MCF 10A (cell line): ENCODE measurements around the gene TWSG1. TPM values are rescaled to one million over a fixed set of nuclear protein-coding genes. Genes with fewer than 3 reads are reported as not detected.

Experiments
- BruUV-seq: library from RNA; stranded (reverse); fragments of 400-500 nt; replicated peaks from 2 replicates; lab custom pipeline; 2021; lab: Mats Ljungman, UMichigan
- CTCF ChIA-PET: fragments of 300-600 bp; sonication (Branson Sonifier 250); formaldehyde crosslinking; extraction: SDS; loops from one replicate; lab custom pipeline; 2021; ENCODE audit warnings: antibody characterized with exemption, inconsistent platforms; lab: Yijun Ruan, JAX
- POLR2A ChIA-PET: fragments of 300-600, 350-650 bp; sonication (Branson Sonifier 250); formaldehyde crosslinking; extraction: SDS; loops from one replicate; lab custom pipeline; 2020; ENCODE audit warnings: antibody characterized with exemption, inconsistent platforms; lab: Yijun Ruan, JAX
- DNase-seq: peaks from one replicate; pipeline ENCODE4 v3.0.0-alpha.2; 2018; ENCODE audit not compliant: unreplicated experiment
- H3K27ac Mint-ChIP-seq: one replicate; pipeline ENCODE4 v1.8.0; 2022; ENCODE audit warnings: mild to moderate bottlenecking, low read depth, mixed read lengths; ENCODE audit not compliant: unreplicated experiment
- H3K27me3 Mint-ChIP-seq: one replicate; pipeline ENCODE4 v1.8.0; 2022; ENCODE audit warnings: mixed read lengths; ENCODE audit not compliant: insufficient read depth, unreplicated experiment
- H3K36me3 Mint-ChIP-seq: one replicate; pipeline ENCODE4 v1.8.0; 2022; ENCODE audit warnings: mild to moderate bottlenecking, moderate library complexity, mixed read lengths; ENCODE audit not compliant: insufficient read depth, unreplicated experiment
- H3K4me1 Mint-ChIP-seq: one replicate; pipeline ENCODE4 v1.8.0; 2022; ENCODE audit warnings: mixed read lengths; ENCODE audit not compliant: insufficient read depth, unreplicated experiment
- H3K4me3 Mint-ChIP-seq: one replicate; pipeline ENCODE4 v1.8.0; 2022; ENCODE audit warnings: mild to moderate bottlenecking, moderate library complexity, mixed read lengths; ENCODE audit not compliant: unreplicated experiment
- H3K9me3 Mint-ChIP-seq: one replicate; pipeline ENCODE4 v1.8.0; 2022; ENCODE audit warnings: mixed read lengths; ENCODE audit not compliant: unreplicated experiment
- CTCF ChIP-seq: fragments of 200-600 bp; IDR thresholded peaks from one replicate; pipeline ENCODE4 v1.8.0; 2022; ENCODE audit warnings: antibody characterized with exemption, mild to moderate bottlenecking; ENCODE audit not compliant: unreplicated experiment
- intact Hi-C: fragments of 100-400 bp; cut with micrococcal nuclease; formaldehyde crosslinking; loops from 2 replicates; pipeline ENCODE4 v1.14.1; 2022
- total RNA-seq: library from RNA; stranded (reverse); gene quantifications from 2 replicates; pipeline ENCODE4 v1.2.3, GENCODE V29; 2022

Gene TWSG1
- total RNA-seq, 1 experiment from 2014 or later, result 26.0 TPM

GRCh38 chr18:9435041-9435440 is 100.5 kb downstream of the TWSG1 start:
- no peak overlapping the region for H3K27ac Mint-ChIP-seq
- H3K4me1 Mint-ChIP-seq, result no peaks in the 10 kb centered on the region
- POLR2A ChIA-PET, result interaction anchor here (0.6 kb wide), 1 partner anchor 111 kb away, joined by 3 read pairs; no protein-coding TSS in a partner anchor
- DNase-seq, result no peak
- H3K36me3 Mint-ChIP-seq, result no peaks in the 10 kb centered on the region
- BruUV-seq, result no TSS peak
- CTCF ChIA-PET, result no interaction called here
- H3K27me3 Mint-ChIP-seq, result no peaks in the 10 kb centered on the region
- no peak overlapping the region for H3K4me3 Mint-ChIP-seq
- no peaks in the 10 kb centered on the region for H3K9me3 Mint-ChIP-seq
- intact Hi-C loops, result no loop called here
- no peak for TF ChIP-seq CTCF

- no peak for DNase-seq
- POLR2A ChIA-PET, result interaction anchor here (0.6 kb wide), 1 partner anchor 9 kb away, joined by 3 read pairs; no protein-coding TSS in a partner anchor
- TF ChIP-seq CTCF, result no peak
- intact Hi-C loops, result no loop called here
- Mint-ChIP-seq H3K4me1 (no peaks in the 10 kb centered on the region), H3K4me3 (no peak overlapping the region), H3K36me3 (no peaks in the 10 kb centered on the region), H3K27me3 (no peaks in the 10 kb centered on the region), H3K9me3 (no peaks in the 10 kb centered on the region), H3K27ac (peak overlapping the region; percentile 51)
- CTCF ChIA-PET, result no interaction called here
- no TSS peak for BruUV-seq
These were observed 101.8 kb downstream of the TWSG1 start for GRCh38 chr18:9436206-9436929.

GRCh38 chr18:9437021-9437437 is 102.5 kb downstream of the TWSG1 start:
- DNase-seq, result no peak
- ChIA-PET CTCF (no interaction called here), POLR2A (interaction anchor here (0.6 kb wide), 1 partner anchor 9 kb away, joined by 3 read pairs; no protein-coding TSS in a partner anchor)
- no peaks in the 10 kb centered on the region for H3K9me3 Mint-ChIP-seq
- H3K4me1 Mint-ChIP-seq, result no peaks in the 10 kb centered on the region
- H3K27me3 Mint-ChIP-seq, result no peaks in the 10 kb centered on the region
- no peaks in the 10 kb centered on the region for H3K36me3 Mint-ChIP-seq
- intact Hi-C loops, result no loop called here
- H3K4me3 Mint-ChIP-seq, result no peak overlapping the region
- no TSS peak for BruUV-seq
- peak overlapping the region; percentile 51 for H3K27ac Mint-ChIP-seq
- no peak for TF ChIP-seq CTCF

GRCh38 chr18:9437672-9438071 is 103.1 kb downstream of the TWSG1 start:
- H3K4me1 Mint-ChIP-seq, result no peaks in the 10 kb centered on the region
- intact Hi-C loops, result no loop called here
- POLR2A ChIA-PET, result no interaction called here

More at GRCh38 chr18:9437672-9438071, 103.1 kb downstream of the TWSG1 start:
- Mint-ChIP-seq H3K27me3 (no peaks in the 10 kb centered on the region), H3K36me3 (no peaks in the 10 kb centered on the region), H3K27ac (no peak overlapping the region), H3K9me3 (no peaks in the 10 kb centered on the region), H3K4me3 (no peak overlapping the region)
- CTCF ChIA-PET, result no interaction called here
- no TSS peak for BruUV-seq
- DNase-seq, result no peak
- no peak for TF ChIP-seq CTCF
